GM23338 (cell line): Measurements from ENCODE around the gene APOL3.

Source experiments
- CREB1 ChIP-seq: fragments of 250-450 bp; sonication (Bioruptor Pico); IDR thresholded peaks from 2 replicates; pipeline ENCODE4 v1.5.0; 2020; ENCODE audit warnings: low read depth, mild to moderate bottlenecking, moderate library complexity
- EZH2 ChIP-seq: fragments of 200-600 bp; sonication (generic); IDR thresholded peaks from one replicate; pipeline ENCODE4 v1.8.0; 2017; ENCODE audit warnings: antibody characterized with exemption, mild to moderate bottlenecking, low read depth; ENCODE audit not compliant: unreplicated experiment
- EZH2phosphoT487 ChIP-seq: fragments of 200-600 bp; sonication (generic); IDR thresholded peaks from one replicate; pipeline ENCODE4 v1.8.1; 2018; ENCODE audit warnings: antibody characterized with exemption; ENCODE audit not compliant: unreplicated experiment
- JUNB ChIP-seq: IDR thresholded peaks from one replicate; pipeline ENCODE4 v1.6.1; 2016; ENCODE audit warnings: antibody characterized with exemption; ENCODE audit not compliant: unreplicated experiment
- NANOG ChIP-seq: IDR thresholded peaks from 2 replicates; pipeline ENCODE4 v1.6.1; 2016; ENCODE audit warnings: antibody characterized with exemption, borderline replicate concordance
- POLR2AphosphoS5 ChIP-seq: IDR thresholded peaks from 2 replicates; pipeline ENCODE4 v1.6.1; 2016; ENCODE audit warnings: antibody characterized with exemption, low read depth
- REST ChIP-seq: IDR thresholded peaks from one replicate; pipeline ENCODE4 v1.6.1; 2018; ENCODE audit warnings: antibody characterized with exemption; ENCODE audit not compliant: unreplicated experiment
- TF ChIP-seq, protein P1 (sequence below), 2 experiments: fragments of 200-600 bp in 1 of 2; sonication (generic) in 1 of 2; conservative IDR thresholded peaks; 2 replicates each; pipeline versions ENCODE4 v1.5.1 to v1.6.1; 2016 to 2017; ENCODE audit warnings: antibody characterized with exemption in 2 of 2, low read depth in 2 of 2, mild to moderate bottlenecking in 2 of 2, moderate library complexity in 1 of 2

DNA sequence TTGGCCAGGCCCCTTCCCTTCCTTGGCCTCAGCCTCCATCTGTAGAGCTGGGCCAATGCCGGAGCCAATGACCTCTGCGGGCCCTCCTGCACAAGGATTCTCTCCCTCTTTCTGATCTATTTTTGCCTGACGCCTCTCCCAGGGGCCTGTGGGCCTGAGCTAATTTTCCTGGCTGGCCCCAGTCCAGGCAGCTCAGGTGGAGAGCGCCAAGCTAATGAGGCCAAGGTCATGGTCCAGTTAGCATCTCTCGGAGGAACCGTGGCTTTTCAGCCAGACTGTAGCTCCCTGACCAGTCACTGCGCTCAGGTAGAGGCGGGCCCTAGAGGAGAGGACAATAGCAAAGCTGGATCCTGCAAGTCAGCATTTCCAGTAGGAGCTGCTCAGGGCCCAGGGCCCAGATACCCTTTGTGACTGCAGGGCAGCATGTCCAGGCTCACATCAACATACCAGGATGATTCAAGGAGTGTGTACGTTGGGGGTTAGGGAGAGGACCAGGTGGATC, 43.5 kb downstream of the APOL3 start:
- TF ChIP-seq, protein P1, sequence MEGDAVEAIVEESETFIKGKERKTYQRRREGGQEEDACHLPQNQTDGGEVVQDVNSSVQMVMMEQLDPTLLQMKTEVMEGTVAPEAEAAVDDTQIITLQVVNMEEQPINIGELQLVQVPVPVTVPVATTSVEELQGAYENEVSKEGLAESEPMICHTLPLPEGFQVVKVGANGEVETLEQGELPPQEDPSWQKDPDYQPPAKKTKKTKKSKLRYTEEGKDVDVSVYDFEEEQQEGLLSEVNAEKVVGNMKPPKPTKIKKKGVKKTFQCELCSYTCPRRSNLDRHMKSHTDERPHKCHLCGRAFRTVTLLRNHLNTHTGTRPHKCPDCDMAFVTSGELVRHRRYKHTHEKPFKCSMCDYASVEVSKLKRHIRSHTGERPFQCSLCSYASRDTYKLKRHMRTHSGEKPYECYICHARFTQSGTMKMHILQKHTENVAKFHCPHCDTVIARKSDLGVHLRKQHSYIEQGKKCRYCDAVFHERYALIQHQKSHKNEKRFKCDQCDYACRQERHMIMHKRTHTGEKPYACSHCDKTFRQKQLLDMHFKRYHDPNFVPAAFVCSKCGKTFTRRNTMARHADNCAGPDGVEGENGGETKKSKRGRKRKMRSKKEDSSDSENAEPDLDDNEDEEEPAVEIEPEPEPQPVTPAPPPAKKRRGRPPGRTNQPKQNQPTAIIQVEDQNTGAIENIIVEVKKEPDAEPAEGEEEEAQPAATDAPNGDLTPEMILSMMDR (conservative IDR thresholded peaks at IDR 0.05; ENCODE audit: low read depth in 2 of 2), result no peak
- no peak for TF ChIP-seq EZH2
- no peak for TF ChIP-seq REST
- TF ChIP-seq NANOG, result no peak
- TF ChIP-seq POLR2AphosphoS5, result no peak
- no peak for TF ChIP-seq JUNB
- no peak for TF ChIP-seq EZH2phosphoT487
- TF ChIP-seq CREB1 (CRISPR knock-in tag), result no peak
